Mesendoderm (in vitro differentiated cells): ENCODE measurements around the gene EPB41L5.

ENCODE experiments used
- DNase-seq: peaks from one replicate; pipeline ENCODE4 v3.0.0; 2013
- H2AK5ac ChIP-seq: 2 replicates; pipeline ENCODE4 v1.6.1; 2013; ENCODE audit warnings: low read length, inconsistent platforms
- H2BK120ac ChIP-seq: 2 replicates; pipeline ENCODE4 v1.6.1; 2013; ENCODE audit warnings: low read depth, mild to moderate bottlenecking, low read length, moderate library complexity, mixed read lengths
- H2BK15ac ChIP-seq: replicated peaks from 2 replicates; pipeline ENCODE4 v1.6.1; 2013; ENCODE audit warnings: low read depth, mild to moderate bottlenecking, moderate library complexity
- H2BK5ac ChIP-seq: 2 replicates; pipeline ENCODE4 v1.6.1; 2013; ENCODE audit warnings: low read length, inconsistent platforms
- H3K18ac ChIP-seq: 2 replicates; pipeline ENCODE4 v1.6.1; 2013; ENCODE audit warnings: mild to moderate bottlenecking, low read length, mixed read lengths
- H3K23ac ChIP-seq: one replicate; pipeline ENCODE4 v1.6.1; 2013; ENCODE audit warnings: low read length
- H3K27ac ChIP-seq: 2 replicates; pipeline ENCODE4 v1.5.1; 2013; ENCODE audit warnings: low read depth, mild to moderate bottlenecking, inconsistent platforms, low read length, moderate library complexity
- H3K27me3 ChIP-seq: 2 replicates; pipeline ENCODE4 v1.6.1; 2013; ENCODE audit warnings: low read length, control low read depth, mild to moderate bottlenecking, inconsistent platforms; ENCODE audit not compliant: insufficient read depth, poor library complexity
- H3K36me3 ChIP-seq: 2 replicates; pipeline ENCODE4 v1.6.1; 2013; ENCODE audit warnings: low read length, inconsistent platforms; ENCODE audit not compliant: control insufficient read depth, insufficient read depth
- H3K4ac ChIP-seq: one replicate; pipeline ENCODE4 v1.6.1; 2013; ENCODE audit warnings: low read depth, mild to moderate bottlenecking, low read length, moderate library complexity
- H3K4me1 ChIP-seq: 2 replicates; pipeline ENCODE4 v1.6.1; 2013; ENCODE audit warnings: low read depth, low read length, inconsistent platforms; ENCODE audit not compliant: control insufficient read depth
- H3K4me2 ChIP-seq: 2 replicates; pipeline ENCODE4 v1.6.1; 2013; ENCODE audit warnings: low read length
- H3K4me3 ChIP-seq: 2 replicates; pipeline ENCODE4 v1.5.1; 2013; ENCODE audit warnings: mild to moderate bottlenecking, low read length
- H3K56ac ChIP-seq: one replicate; pipeline ENCODE4 v1.6.1; 2013; ENCODE audit warnings: low read length
- H3K79me1 ChIP-seq: 2 replicates; pipeline ENCODE4 v1.6.1; 2013; ENCODE audit warnings: low read length, inconsistent platforms
- H3K79me2 ChIP-seq: 2 replicates; pipeline ENCODE4 v1.6.1; 2013; ENCODE audit warnings: mild to moderate bottlenecking, low read length; ENCODE audit not compliant: control insufficient read depth, insufficient read depth
- H3K9ac ChIP-seq: 2 replicates; pipeline ENCODE4 v1.6.1; 2013; ENCODE audit warnings: low read length, inconsistent platforms
- H4K5ac ChIP-seq: one replicate; pipeline ENCODE4 v1.6.1; 2013; ENCODE audit warnings: low read length
- H4K8ac ChIP-seq: one replicate; pipeline ENCODE4 v1.6.1; 2013; ENCODE audit warnings: low read depth, mild to moderate bottlenecking, control low read depth, low read length, moderate library complexity
- WGBS: extraction: QIAGEN DNeasy Blood & Tissue Kit; methylation state at CpG from one replicate; pipeline ENCODE4 v1.1.7; 2013; ENCODE audit warnings: low lambda C conversion rate, missing lambda C conversion rate; ENCODE audit not compliant: insufficient coverage; ENCODE audit errors: extremely low coverage; 5-methylcytosine and 5-hydroxymethylcytosine counted together

Gene EPB41L5

GRCh38 chr2:120029672-120030640, 17.1 kb downstream of the EPB41L5 start:
- Histone ChIP-seq H3K4me1 (no peaks in the 10 kb centered on the region), H4K8ac (no peak overlapping the region)
- no CpG with 5 or more reads among the region's 15 CpGs for WGBS

GRCh38 chr2:120032297-120032696, 19.4 kb downstream of the EPB41L5 start:
- H3K27ac ChIP-seq: no peak overlapping the region
- no peak overlapping the region for H3K9ac ChIP-seq
- H3K79me1 ChIP-seq: peaks cover 6% of the 10 kb centered on the region
- H3K4me1 ChIP-seq: no peaks in the 10 kb centered on the region
- H3K79me2 ChIP-seq: no peaks in the 10 kb centered on the region
- no peaks in the 10 kb centered on the region for H3K36me3 ChIP-seq
- H2AK5ac ChIP-seq: no peak overlapping the region
- H2BK15ac ChIP-seq: no peak overlapping the region
- no CpG with 5 or more reads among the region's 3 CpGs for WGBS
- no peak for DNase-seq
- no peak overlapping the region for H3K23ac ChIP-seq
- no peak overlapping the region for H3K18ac ChIP-seq
- H3K56ac ChIP-seq: no peak overlapping the region
- H2BK5ac ChIP-seq: no peak overlapping the region
- H3K4me2 ChIP-seq: no peak overlapping the region
- no peak overlapping the region for H4K5ac ChIP-seq
- no peak overlapping the region for H4K8ac ChIP-seq
- no peaks in the 10 kb centered on the region for H3K27me3 ChIP-seq
- no peak overlapping the region for H2BK120ac ChIP-seq
- H3K4me3 ChIP-seq: no peak overlapping the region
- no peak overlapping the region for H3K4ac ChIP-seq

More at GRCh38 chr2:120029672-120030640, 17.1 kb downstream of the EPB41L5 start:
- Histone ChIP-seq H3K27ac (no peak overlapping the region), H4K5ac (no peak overlapping the region), H3K9ac (no peak overlapping the region), H3K79me2 (no peaks in the 10 kb centered on the region), H3K79me1 (peaks cover 6% of the 10 kb centered on the region), H3K23ac (no peak overlapping the region), H3K27me3 (no peaks in the 10 kb centered on the region), H3K56ac (no peak overlapping the region), H2BK5ac (no peak overlapping the region), H3K36me3 (no peaks in the 10 kb centered on the region), H2AK5ac (no peak overlapping the region), H2BK15ac (no peak overlapping the region), H3K4ac (no peak overlapping the region), H3K4me3 (no peak overlapping the region), H2BK120ac (no peak overlapping the region), H3K18ac (no peak overlapping the region), H3K4me2 (no peak overlapping the region)
- no peak for DNase-seq

GRCh38 chr2:120034027-120034426, 21.1 kb downstream of the EPB41L5 start:
- Histone ChIP-seq H3K27me3 (no peaks in the 10 kb centered on the region), H2AK5ac (no peak overlapping the region), H2BK5ac (no peak overlapping the region), H3K9ac (no peak overlapping the region), H3K36me3 (no peaks in the 10 kb centered on the region), H3K4me3 (no peak overlapping the region), H3K27ac (no peak overlapping the region), H3K18ac (no peak overlapping the region), H4K5ac (no peak overlapping the region), H4K8ac (no peak overlapping the region), H3K4ac (no peak overlapping the region), H3K79me2 (no peaks in the 10 kb centered on the region), H2BK120ac (no peak overlapping the region), H3K4me1 (no peaks in the 10 kb centered on the region), H3K4me2 (no peak overlapping the region), H2BK15ac (no peak overlapping the region), H3K79me1 (no peaks in the 10 kb centered on the region), H3K23ac (no peak overlapping the region), H3K56ac (no peak overlapping the region)
- DNase-seq: no peak
- WGBS: no CpG with 5 or more reads among the region's 2 CpGs

- no peak overlapping the region for H2BK5ac ChIP-seq
- WGBS: no CpG with 5 or more reads among the region's 4 CpGs
- no peak overlapping the region for H4K8ac ChIP-seq
Measured at GRCh38 chr2:120034621-120035020, 21.7 kb downstream of the EPB41L5 start.

DNA sequence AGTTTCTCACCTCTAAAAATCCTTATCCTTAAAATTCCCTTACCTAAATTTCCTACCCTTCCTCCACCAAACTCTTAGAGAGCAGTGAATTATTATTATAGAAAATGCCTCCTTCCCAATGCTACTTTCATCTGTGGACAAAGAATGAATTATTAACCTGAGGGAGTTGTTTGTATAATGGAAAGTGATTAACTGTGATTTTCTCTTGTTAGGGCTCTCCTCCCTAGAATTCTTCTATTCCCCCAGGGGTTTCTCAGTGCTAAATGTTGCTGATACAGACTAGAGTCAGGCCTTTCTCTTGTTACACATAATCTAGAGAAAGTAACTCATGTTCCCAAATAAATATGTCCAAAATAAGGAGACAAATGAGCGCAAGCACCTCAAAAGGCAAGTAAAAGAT, 23.3 kb downstream of the EPB41L5 start:
- Histone ChIP-seq H3K18ac (no peak overlapping the region), H3K4me3 (no peak overlapping the region), H3K4ac (no peak overlapping the region), H3K36me3 (no peaks in the 10 kb centered on the region), H2BK5ac (no peak overlapping the region), H3K56ac (no peak overlapping the region), H3K4me2 (no peak overlapping the region), H3K79me1 (no peaks in the 10 kb centered on the region), H4K8ac (no peak overlapping the region), H3K23ac (no peak overlapping the region), H4K5ac (no peak overlapping the region), H3K27ac (no peak overlapping the region), H3K9ac (no peak overlapping the region), H3K27me3 (no peaks in the 10 kb centered on the region), H2BK120ac (no peak overlapping the region), H3K79me2 (no peaks in the 10 kb centered on the region), H2AK5ac (no peak overlapping the region), H3K4me1 (no peaks in the 10 kb centered on the region), H2BK15ac (no peak overlapping the region)
- WGBS: no CpG with 5 or more reads among the region's 1 CpG
- DNase-seq: no peak

More at GRCh38 chr2:120034621-120035020, 21.7 kb downstream of the EPB41L5 start:
- Histone ChIP-seq H3K4me1 (no peaks in the 10 kb centered on the region), H3K18ac (no peak overlapping the region), H3K27ac (no peak overlapping the region), H3K36me3 (no peaks in the 10 kb centered on the region), H3K4ac (no peak overlapping the region), H3K23ac (no peak overlapping the region), H2BK15ac (no peak overlapping the region), H3K79me2 (no peaks in the 10 kb centered on the region), H4K5ac (no peak overlapping the region), H2BK120ac (no peak overlapping the region), H3K27me3 (no peaks in the 10 kb centered on the region), H2AK5ac (no peak overlapping the region), H3K56ac (no peak overlapping the region), H3K4me2 (no peak overlapping the region), H3K4me3 (no peak overlapping the region), H3K79me1 (no peaks in the 10 kb centered on the region), H3K9ac (no peak overlapping the region)
- DNase-seq: no peak
